Measurements from ENCODE around the gene DNM2. TPM values are rescaled to one million over a fixed set of nuclear protein-coding genes. Genes with fewer than 3 reads are reported as not detected.

The DNM2 gene
- total RNA-seq, 1 donor from 2014 or later: 129 TPM

DNA sequence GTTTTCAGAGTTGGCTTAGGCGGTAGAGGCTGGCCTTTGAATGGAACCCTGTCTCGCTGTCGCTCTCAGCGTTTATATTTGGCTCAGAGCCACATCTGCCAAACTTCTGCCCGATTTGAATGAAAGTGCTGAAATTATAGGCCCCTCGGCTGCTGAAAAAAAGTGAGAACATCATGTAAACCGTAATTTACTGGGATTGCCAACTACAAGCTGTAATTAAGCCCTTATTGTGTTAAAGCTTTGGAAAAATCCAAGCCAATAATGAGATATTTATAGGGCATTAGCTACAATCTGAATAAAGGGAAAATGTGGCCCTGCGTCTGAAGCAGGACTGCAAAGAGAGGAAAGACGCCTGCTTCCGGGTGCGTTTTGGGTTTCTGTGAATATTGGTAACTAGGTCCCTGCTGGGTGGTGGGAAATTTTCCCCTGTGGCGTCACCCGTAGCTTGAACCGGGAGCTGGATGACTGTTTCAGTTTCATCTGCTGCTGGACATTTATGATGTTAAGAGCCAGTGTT is 9.9 kb downstream of the DNM2 start:
- no peak overlapping the region for H3K4me3 Mint-ChIP-seq (ENCODE audit: unreplicated experiment)
- H3K36me3 ChIP-seq (ENCODE audit: insufficient read depth, low read length): no peaks in the 10 kb centered on the region
- peaks cover 3% of the 10 kb centered on the region for H3K4me1 ChIP-seq (ENCODE audit: insufficient read depth, low read length)
- no peak overlapping the region for H3K4me3 ChIP-seq (ENCODE audit: insufficient read depth, low read depth, low read length)
- peaks cover 89% of the 10 kb centered on the region for H3K79me2 ChIP-seq (ENCODE audit: insufficient read depth, low read length)
- H3K27me3 Mint-ChIP-seq (ENCODE audit: low read depth, unreplicated experiment): no peaks in the 10 kb centered on the region
- H3K4me2 ChIP-seq (ENCODE audit: low read length): no peak overlapping the region
- H3K27ac Mint-ChIP-seq (ENCODE audit: unreplicated experiment): no peak overlapping the region
- no peaks in the 10 kb centered on the region for H3K27me3 ChIP-seq (ENCODE audit: insufficient read depth, low read length)
- no peaks in the 10 kb centered on the region for H3K4me1 Mint-ChIP-seq (ENCODE audit: low read depth, unreplicated experiment)
- H3K9ac ChIP-seq (ENCODE audit: low read length): no peak overlapping the region
- H4K20me1 ChIP-seq (ENCODE audit: insufficient read depth, low read length): peaks cover 83% of the 10 kb centered on the region
- no peaks in the 10 kb centered on the region for H3K9me3 Mint-ChIP-seq (ENCODE audit: unreplicated experiment)
- no peak overlapping the region for H3K27ac ChIP-seq (ENCODE audit: low read depth, low read length)
- peaks cover 10% of the 10 kb centered on the region for H3K36me3 Mint-ChIP-seq (ENCODE audit: low read depth, unreplicated experiment)
- TF ChIP-seq, protein P1, sequence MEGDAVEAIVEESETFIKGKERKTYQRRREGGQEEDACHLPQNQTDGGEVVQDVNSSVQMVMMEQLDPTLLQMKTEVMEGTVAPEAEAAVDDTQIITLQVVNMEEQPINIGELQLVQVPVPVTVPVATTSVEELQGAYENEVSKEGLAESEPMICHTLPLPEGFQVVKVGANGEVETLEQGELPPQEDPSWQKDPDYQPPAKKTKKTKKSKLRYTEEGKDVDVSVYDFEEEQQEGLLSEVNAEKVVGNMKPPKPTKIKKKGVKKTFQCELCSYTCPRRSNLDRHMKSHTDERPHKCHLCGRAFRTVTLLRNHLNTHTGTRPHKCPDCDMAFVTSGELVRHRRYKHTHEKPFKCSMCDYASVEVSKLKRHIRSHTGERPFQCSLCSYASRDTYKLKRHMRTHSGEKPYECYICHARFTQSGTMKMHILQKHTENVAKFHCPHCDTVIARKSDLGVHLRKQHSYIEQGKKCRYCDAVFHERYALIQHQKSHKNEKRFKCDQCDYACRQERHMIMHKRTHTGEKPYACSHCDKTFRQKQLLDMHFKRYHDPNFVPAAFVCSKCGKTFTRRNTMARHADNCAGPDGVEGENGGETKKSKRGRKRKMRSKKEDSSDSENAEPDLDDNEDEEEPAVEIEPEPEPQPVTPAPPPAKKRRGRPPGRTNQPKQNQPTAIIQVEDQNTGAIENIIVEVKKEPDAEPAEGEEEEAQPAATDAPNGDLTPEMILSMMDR (IDR thresholded peaks at IDR 0.05; ENCODE audit: insufficient read depth, low read depth, low read length): no peak
- no peak for TF ChIP-seq EZH2 (IDR thresholded peaks at IDR 0.05; ENCODE audit: insufficient read depth, low read length)
- FAIRE-seq: no peak
- DNase-seq (ENCODE audit: low read depth): no peak
- no peak overlapping the region for H2AFZ ChIP-seq (ENCODE audit: low read depth, low read length)
- no peaks in the 10 kb centered on the region for H3K9me3 ChIP-seq (ENCODE audit: insufficient read depth, low read depth, low read length)

DNA sequence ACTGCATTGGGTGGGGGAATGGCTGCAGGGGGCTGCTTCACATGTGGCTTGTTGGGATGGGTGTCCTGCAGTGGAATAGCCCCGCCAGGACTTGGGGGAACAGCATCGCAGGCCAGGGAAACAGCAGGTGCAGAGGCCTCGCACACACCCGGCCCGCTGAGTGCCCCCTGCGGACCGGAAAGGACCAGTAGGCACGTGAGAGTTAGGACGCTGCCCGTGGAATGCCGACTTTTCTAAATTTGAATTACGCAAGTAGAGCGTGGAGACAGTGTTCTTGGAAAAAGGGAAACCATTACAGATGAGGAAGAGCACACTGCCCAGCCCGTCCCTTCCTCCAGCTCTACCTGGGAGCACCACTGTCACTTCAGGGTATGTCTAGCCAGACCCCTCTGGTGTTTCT is 11.5 kb downstream of the DNM2 start:
- Histone ChIP-seq H3K36me3 (ENCODE audit: insufficient read depth, low read length) (no peaks in the 10 kb centered on the region), H3K9me3 (ENCODE audit: insufficient read depth, low read depth, low read length) (no peaks in the 10 kb centered on the region), H3K27me3 (ENCODE audit: insufficient read depth, low read length) (no peaks in the 10 kb centered on the region), H4K20me1 (ENCODE audit: insufficient read depth, low read length) (peaks cover 86% of the 10 kb centered on the region), H3K4me1 (ENCODE audit: insufficient read depth, low read length) (peaks cover 3% of the 10 kb centered on the region), H3K4me3 (ENCODE audit: insufficient read depth, low read depth, low read length) (no peak overlapping the region), H3K9ac (ENCODE audit: low read length) (no peak overlapping the region), H2AFZ (ENCODE audit: low read depth, low read length) (no peak overlapping the region), H3K4me2 (ENCODE audit: low read length) (no peak overlapping the region), H3K27ac (ENCODE audit: low read depth, low read length) (no peak overlapping the region), H3K79me2 (ENCODE audit: insufficient read depth, low read length) (peaks cover 90% of the 10 kb centered on the region)
- Mint-ChIP-seq H3K27me3 (ENCODE audit: low read depth, unreplicated experiment) (no peaks in the 10 kb centered on the region), H3K36me3 (ENCODE audit: low read depth, unreplicated experiment) (peaks cover 8% of the 10 kb centered on the region), H3K27ac (ENCODE audit: unreplicated experiment) (no peak overlapping the region), H3K9me3 (ENCODE audit: unreplicated experiment) (no peaks in the 10 kb centered on the region), H3K4me1 (ENCODE audit: low read depth, unreplicated experiment) (no peaks in the 10 kb centered on the region), H3K4me3 (ENCODE audit: unreplicated experiment) (no peak overlapping the region)
- FAIRE-seq: no peak
- TF ChIP-seq, protein P1 (IDR thresholded peaks at IDR 0.05; ENCODE audit: insufficient read depth, low read depth, low read length): no peak
- TF ChIP-seq EZH2 (IDR thresholded peaks at IDR 0.05; ENCODE audit: insufficient read depth, low read length): no peak
- no peak for DNase-seq (ENCODE audit: low read depth)

DNA sequence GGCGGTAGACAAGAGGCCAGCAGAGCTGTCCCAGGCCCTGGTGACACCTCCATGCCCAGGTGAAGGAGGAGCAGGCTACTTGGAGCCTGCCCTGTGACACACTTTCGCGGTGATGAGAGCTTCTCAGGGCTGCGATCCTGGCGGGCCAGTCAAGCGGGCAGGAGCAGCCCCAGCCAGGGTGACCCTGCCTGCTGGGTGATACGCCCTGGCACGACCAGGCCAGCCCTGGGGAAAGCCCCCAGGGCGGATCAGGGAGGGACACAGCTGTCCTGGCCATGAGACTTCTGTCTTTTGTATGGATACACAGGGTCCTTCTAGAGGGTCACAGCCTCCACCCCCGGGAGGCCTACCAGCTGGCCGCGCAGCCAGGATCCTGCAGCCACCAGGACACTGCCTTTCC is 13.1 kb downstream of the DNM2 start:
- Histone ChIP-seq H3K9ac (ENCODE audit: low read length) (no peak overlapping the region), H3K9me3 (ENCODE audit: insufficient read depth, low read depth, low read length) (no peaks in the 10 kb centered on the region), H2AFZ (ENCODE audit: low read depth, low read length) (no peak overlapping the region), H3K4me3 (ENCODE audit: insufficient read depth, low read depth, low read length) (no peak overlapping the region), H3K79me2 (ENCODE audit: insufficient read depth, low read length) (peaks cover 88% of the 10 kb centered on the region), H4K20me1 (ENCODE audit: insufficient read depth, low read length) (peaks cover 84% of the 10 kb centered on the region), H3K4me2 (ENCODE audit: low read length) (no peak overlapping the region), H3K4me1 (ENCODE audit: insufficient read depth, low read length) (no peaks in the 10 kb centered on the region), H3K27ac (ENCODE audit: low read depth, low read length) (no peak overlapping the region), H3K27me3 (ENCODE audit: insufficient read depth, low read length) (no peaks in the 10 kb centered on the region), H3K36me3 (ENCODE audit: insufficient read depth, low read length) (no peaks in the 10 kb centered on the region)
- no peak for FAIRE-seq
- H3K9me3 Mint-ChIP-seq (ENCODE audit: unreplicated experiment): no peaks in the 10 kb centered on the region
- TF ChIP-seq, protein P1 (IDR thresholded peaks at IDR 0.05; ENCODE audit: insufficient read depth, low read depth, low read length): no peak
- no peak for TF ChIP-seq EZH2 (IDR thresholded peaks at IDR 0.05; ENCODE audit: insufficient read depth, low read length)
- no peaks in the 10 kb centered on the region for H3K27me3 Mint-ChIP-seq (ENCODE audit: low read depth, unreplicated experiment)
- H3K27ac Mint-ChIP-seq (ENCODE audit: unreplicated experiment): no peak overlapping the region
- DNase-seq (ENCODE audit: low read depth): no peak
- H3K4me1 Mint-ChIP-seq (ENCODE audit: low read depth, unreplicated experiment): no peaks in the 10 kb centered on the region
- H3K36me3 Mint-ChIP-seq (ENCODE audit: low read depth, unreplicated experiment): peaks cover 11% of the 10 kb centered on the region
- H3K4me3 Mint-ChIP-seq (ENCODE audit: unreplicated experiment): no peak overlapping the region

All from astrocyte (in vitro differentiated cells and primary cell).